Left renal cortex interstitium (tissue), 4 donors: Measurements from ENCODE around the gene AHCYL2. TPM values are rescaled to one million over a fixed set of nuclear protein-coding genes. Genes with fewer than 3 reads are reported as not detected.

Experiments used
- DNase-seq, 4 donors: peaks; one replicate each; pipeline ENCODE4 v3.0.0-alpha.2; 2013; ENCODE audit warnings: low read depth in 4 of 4, low spot score in 2 of 4, missing footprints in 1 of 4
- polyA plus RNA-seq, 4 donors: library from polyadenylated mRNA; unstranded; fragments of 120-200 nt; gene quantifications; one replicate each; pipeline ENCODE4 v1.2.1, GENCODE V29; 2013; ENCODE audit not compliant: insufficient read length in 4 of 4

AHCYL2 gene
- 10 to 100 TPM; 24.6 to 33.1 (median 28.2) TPM for polyA plus RNA-seq

GRCh38 chr7:129224251-129225205 is at the start of gene AHCYL2:
Gene AHCYL2, plus strand, starts transcription at chr7:129225030.
- DNase-seq = peak; percentile 96 to 99 (median 98)

GRCh38 chr7:129176916-129177710 is 47.7 kb upstream of the AHCYL2 start:
- peak in 1 of 4 donors; percentile 25 for DNase-seq

GRCh38 chr7:129184981-129185670 is 39.7 kb upstream of the AHCYL2 start:
- DNase-seq = no peak

- DNase-seq = no peak
These were observed 38.0 kb upstream of the AHCYL2 start for GRCh38 chr7:129186749-129187260.

- DNase-seq = no peak
These were observed 37.0 kb upstream of the AHCYL2 start for GRCh38 chr7:129187681-129188371.

GRCh38 chr7:129188372-129188891 is 36.4 kb upstream of the AHCYL2 start, which contains the start of gene SMO:
Gene SMO, plus strand, starts transcription at chr7:129188633. Its CDS starts 519 bp downstream, at chr7:129189152.
- peak in 3 of 4 donors; percentile 73 to 86 (median 84) for DNase-seq

GRCh38 chr7:129188892-129189660 is 35.8 kb upstream of the AHCYL2 start:
- DNase-seq = no peak

- DNase-seq = no peak
These were observed 35.0 kb upstream of the AHCYL2 start for GRCh38 chr7:129189661-129190310.

GRCh38 chr7:129191272-129191671 is 33.6 kb upstream of the AHCYL2 start:
- DNase-seq = no peak

- DNase-seq = no peak
These were observed 30.9 kb upstream of the AHCYL2 start for GRCh38 chr7:129193892-129194291.

GRCh38 chr7:129197771-129198170 is 27.1 kb upstream of the AHCYL2 start:
- DNase-seq = no peak

- DNase-seq = no peak
These were observed 25.4 kb upstream of the AHCYL2 start for GRCh38 chr7:129199406-129199805.

- DNase-seq = no peak
These were observed 22.6 kb upstream of the AHCYL2 start for GRCh38 chr7:129202058-129202777.

GRCh38 chr7:129203050-129203741 is 21.6 kb upstream of the AHCYL2 start:
- DNase-seq = no peak

- DNase-seq = no peak
These were observed 19.6 kb upstream of the AHCYL2 start for GRCh38 chr7:129205126-129205818.

- DNase-seq = no peak
These were observed 18.6 kb upstream of the AHCYL2 start for GRCh38 chr7:129205987-129206785.
